Cortex of kidney (tissue), 1 donor: ENCODE data around the gene DGKI.

ENCODE experiments used
- DNase-seq: peaks from one replicate; lab custom pipeline; 2025; lab: John Stamatoyannopoulos, UW

The DGKI gene

DNA sequence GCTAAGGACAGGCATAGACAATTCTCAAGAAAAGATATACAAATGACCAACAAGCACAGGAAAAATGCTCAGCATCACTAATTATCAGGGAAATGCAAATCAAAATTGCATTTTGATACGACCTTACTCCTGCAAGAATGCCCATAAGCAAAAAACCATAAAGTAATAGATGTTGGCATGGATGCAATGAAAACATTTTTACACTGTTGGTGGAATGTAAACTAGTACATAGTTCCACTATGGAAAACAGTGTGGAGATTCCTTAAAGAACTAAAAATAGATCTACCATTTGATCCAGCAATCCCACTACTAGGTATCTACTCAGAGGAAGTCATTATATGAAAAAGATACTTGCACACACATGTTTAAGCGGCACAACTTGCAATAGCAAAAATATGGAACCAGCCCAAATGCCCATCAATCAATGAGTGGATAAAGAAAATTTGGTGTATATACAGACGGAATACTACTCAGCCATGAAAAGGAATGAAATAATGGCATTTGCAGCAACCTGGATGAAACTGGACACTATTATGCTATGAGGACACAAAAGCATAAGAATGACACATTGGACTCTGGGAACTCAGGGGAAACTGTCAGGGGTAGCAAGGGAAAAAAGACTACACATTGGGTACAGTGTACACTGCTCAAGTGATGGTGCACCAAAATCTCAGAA, 59.3 kb downstream of the DGKI start:
- no peak for DNase-seq

DNA sequence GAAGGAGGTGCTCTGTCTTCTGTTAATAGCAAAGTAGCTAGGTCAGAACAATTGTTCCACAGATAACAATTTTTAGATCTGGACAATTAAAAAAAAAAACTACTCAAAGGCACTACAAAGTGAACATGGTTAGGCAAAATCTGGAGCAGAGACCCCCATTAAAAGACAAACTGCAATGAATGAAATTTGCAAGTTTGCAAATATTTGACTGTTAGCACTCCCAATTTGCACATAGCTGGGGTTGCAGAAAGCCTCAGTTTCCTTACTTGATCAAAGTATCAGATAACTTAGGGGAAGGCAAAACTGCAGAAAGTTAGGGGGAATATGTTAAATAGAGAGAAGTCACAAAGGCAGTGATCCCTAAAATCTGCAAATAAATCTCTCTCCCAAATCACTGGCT, 68.3 kb downstream of the DGKI start:
- no peak for DNase-seq

DNA sequence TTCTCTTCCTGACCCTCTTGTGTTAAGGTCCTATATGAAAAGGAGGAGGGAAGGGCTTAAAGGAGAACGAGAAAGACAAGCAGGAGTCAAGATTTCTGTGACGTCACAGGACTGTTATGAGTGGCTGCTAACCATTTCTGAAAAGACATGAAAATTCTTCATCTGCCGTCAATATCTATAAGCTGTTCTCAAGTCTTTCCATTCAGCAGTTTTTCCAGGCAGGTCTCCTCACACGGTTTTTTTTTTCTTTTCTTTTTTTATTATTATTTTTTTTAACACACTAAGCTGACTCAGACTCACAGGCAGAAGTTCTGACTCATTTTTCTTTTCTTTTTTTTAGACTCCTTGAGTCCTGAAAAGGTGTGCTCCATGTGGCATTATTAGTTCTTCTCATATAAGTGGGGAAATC, 72.0 kb downstream of the DGKI start:
- DNase-seq: no peak

DNA sequence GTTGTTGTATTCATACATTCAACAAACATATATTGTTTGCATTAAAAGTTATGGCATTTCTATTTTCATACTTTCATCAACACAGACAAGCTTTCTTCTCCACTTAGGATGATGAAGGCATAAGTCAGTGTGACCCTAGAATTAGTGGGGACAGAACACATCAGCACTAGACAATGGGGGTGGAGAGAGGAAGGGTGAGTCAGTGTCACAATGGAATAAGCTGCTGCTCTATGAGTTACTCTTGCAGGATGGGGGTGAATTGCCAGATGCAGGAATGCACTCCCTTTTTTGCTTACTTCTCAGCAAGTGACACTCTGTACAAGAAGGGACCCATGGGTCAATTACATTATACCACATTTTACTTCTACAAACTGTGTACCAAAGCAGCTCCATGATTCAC, 74.0 kb downstream of the DGKI start:
- DNase-seq: no peak

DNA sequence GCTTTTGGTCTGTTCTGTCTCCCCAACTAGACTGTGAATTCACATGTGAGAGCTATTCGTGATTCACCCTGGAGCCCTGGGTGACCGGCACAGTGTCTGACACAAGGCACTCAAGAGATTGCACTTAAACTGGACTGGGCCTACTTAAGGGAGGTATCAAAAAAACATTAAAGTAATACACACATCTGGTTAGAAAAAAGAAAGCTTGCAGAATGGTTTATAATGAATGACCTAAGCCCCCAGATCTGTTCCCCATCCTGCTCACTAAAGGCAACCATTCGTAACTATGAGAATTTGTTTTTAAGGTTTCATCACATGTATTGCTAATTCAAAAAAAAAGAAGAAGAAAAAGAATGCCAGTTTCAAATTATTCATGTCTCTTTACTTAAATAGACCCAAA, 74.5 kb downstream of the DGKI start:
- DNase-seq: no peak

DNA sequence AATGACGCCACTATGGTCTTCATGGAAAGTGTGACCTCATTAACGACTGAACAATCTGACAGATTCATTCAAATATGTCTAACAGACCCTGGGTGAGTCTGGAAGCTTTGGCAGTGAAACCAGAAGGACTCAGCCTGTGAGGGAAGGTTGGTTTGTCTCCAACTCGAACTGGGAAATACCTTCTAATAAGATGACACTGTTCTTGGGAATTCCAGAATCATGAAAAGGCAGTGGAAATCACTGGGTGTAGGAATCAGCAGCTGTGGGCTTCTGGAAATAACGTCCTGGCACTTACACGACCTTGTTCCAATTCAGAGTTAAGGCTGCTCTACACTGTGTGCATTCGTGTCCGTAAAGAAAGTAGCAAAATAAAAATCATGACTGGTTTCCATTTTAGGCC, 75.1 kb downstream of the DGKI start:
- no peak for DNase-seq

DNA sequence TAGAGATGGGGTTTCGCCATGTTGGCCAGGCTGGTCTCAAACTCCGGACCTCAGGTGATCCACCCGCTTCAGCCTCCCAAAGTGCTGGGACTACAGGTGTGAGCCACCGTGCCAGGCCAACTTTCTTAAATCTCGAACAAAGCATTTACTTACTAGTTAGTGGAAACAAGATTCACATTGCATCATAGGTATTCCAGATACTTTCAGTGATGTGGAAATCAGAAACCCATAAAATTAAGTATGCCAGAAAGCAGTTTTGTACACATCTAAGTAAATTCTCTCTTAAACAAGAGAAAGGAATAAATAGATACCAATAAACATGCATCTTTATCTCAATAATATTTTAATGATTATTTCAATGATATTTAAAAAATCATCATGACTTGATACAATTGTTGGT, 75.5 kb downstream of the DGKI start:
- DNase-seq: no peak

DNA sequence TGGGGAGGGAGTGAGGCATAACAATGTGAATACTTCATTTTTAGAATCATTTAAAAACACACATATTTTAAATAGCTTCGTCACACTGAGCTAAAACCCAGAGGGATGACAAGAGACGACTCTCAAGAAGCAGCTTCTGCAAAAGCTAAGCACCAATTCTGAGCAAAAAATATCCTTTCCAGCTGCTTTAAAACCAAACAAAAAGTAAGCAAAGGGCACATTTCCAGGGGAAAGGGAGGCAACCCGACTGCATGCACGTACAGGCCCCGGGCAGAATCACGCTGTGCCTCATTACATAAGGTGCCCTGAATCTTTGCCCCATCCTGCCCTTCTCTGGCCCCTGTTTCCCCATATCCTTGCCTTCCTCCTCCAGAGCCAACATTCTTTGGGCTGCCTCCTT, 78.4 kb downstream of the DGKI start:
- DNase-seq: no peak

DNA sequence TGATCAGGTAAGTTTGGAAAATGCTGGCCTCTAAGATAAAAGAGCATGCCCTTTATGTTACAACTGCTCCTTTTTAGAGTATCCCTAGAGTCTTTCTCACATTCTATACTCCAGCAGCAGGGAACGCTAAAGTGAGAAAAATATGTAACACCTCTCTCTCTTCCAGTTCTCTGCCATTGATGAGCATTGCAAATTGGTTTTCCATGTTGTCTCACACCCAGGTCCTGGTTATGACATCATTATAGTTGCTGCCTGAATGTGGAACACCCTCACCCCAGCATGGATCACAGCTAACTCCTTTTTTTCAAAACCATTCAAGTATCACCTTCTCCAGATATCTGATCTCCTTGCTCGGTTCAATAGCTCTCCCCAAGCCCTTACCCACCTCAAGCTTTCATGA, 84.4 kb downstream of the DGKI start:
- no peak for DNase-seq

DNA sequence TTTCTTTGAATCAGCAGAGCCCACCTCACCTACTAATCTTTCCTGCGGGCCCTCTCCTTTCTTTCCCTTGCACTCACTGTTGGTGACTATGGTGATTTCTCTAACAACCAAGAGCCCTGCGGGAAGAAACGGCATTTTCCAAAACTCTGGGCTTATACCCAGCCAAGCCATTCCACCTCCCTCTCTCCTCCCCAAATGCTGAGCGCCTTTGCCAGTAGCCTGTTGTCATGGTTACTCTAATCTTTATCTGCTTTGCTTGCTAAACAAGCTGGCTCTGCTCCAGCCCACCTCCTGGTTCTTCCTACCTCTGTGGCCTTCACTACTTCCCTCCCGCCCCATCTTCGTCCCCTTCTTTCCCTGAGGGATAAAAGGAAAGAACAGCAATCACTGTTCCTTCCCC, 86.7 kb downstream of the DGKI start:
- no peak for DNase-seq

DNA sequence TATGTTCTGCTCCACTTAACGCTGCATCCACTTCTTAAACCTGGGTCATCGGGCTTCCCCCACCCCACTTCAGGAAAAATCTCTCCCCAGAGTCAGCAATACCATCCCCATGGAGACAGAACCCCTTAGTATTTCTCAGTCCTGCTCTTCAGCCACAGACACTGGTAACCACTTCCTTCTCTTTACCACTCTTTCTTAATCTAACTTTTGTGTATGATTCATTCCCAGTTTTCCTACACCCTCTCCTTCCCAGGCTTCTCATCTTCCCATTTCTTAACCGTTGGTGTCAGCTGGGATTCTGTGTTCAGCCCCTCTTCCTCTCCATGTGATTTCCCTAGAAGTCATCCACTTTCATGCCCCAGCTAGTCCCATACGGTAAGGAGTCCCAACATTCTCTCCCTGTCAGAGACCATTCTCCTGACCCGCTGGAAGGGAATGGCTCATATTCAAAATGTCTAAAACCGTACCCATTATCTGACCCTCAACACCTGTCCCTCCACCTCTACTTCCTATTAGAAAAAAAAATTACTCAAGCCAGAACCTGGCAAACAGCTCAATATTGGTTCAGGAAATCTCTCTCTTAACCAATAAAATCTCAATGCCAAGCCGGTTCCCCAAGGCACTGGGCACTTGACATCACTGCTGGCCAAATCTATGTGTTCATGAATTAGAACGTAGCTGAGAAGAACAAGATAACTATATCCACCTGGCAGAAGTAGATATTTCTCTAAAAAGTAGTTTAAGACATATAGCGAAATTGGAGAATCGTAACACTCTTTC, 89.4 kb downstream of the DGKI start:
- DNase-seq: no peak

DNA sequence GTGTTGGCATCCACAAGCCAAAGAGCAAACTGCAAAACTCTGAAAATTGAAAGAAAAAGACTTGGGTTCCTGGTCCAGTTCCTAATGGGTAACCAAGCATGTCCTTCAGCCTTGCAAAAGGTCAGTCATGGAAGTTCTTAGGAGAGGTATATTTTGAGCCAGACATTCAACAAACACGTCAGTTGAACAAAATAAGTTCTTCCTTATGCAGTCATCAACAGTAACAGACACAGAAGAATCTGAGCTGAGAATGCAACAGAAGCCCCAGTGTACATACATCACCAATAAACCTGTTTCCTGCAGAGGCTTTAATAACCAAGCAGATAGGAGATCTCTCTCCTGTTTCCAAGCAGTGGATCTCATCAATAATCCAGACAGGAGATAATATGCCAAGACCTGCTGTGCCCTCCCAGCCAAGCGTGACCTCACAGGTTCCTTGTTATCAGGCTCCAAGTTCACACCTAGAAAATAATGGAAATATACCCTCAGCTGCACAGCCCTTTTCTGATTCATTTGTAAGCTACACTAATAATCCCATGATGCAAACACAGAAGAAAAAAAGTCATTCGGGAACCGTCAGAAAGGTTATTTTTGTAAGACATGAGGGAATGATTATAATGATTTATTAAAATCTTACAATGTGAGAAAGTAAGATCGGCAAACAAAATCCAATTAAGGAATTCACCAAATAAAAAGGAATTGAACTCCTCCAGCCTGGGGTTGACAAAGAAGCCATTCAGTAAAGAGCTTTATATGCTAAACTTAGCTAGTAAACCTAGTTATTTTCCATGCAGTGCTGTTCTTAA, 90.7 kb downstream of the DGKI start:
- no peak for DNase-seq

DNA sequence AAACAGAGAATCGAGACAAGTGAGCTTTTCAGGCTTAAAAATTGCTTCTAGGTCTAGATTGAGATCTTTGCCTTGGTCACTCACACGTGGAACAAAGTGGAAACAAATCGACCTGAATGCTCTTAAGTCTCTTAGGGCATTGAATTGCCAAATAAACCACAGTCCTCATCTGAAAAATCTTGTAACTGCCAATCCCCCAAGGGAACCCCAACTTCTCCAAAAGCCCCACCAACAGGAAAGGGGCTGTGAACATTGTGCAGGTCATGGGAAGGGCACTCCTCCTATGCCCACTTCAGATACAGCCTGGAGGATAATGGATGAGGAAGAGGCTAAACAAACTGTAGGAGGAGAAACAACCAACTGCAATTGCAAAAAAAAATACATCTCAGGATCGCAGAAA, 91.3 kb downstream of the DGKI start:
- no peak for DNase-seq

DNA sequence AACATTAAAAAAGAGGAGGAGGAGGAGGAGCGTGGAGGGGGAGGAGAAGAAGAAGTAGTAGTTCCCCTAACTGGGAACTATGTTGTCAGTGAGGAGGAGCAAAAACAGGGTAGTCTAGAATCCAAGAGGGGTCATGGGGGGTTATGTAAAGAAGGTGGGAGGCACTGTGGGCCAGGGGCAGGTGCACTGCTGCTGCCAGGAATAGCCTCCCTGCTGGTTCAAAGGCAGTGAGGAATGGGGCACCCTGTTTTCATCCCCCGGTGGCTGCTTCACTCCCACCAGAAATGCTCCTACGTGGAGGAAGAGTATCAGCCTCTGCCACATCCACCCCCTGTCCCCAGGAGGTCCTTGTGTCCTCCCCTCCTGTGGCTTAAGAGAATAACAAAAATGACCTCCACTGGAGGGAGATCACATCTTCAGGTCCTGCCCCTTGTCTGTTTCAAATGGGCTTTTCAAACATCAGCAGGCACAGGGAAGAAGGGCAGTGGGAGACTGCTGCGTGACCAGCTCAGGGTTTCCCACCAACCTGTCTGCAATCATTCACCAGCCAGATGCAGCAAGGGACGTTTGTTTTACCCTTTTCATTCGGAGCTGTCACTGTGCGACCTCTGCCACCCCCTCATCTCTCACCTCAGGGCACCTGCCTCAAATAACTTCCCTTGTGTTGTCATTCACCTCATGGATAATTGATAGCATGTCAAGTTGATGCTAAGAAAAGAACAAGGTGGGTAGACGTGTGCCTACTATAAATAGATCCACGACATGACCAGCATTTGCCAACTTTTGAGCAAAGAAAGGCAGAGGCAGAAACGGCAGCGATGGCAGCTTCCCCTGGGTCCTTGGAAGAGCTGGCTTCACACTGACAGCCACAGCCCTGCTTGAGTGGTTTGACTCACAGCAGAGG, 92.6 kb downstream of the DGKI start:
- DNase-seq: no peak

DNA sequence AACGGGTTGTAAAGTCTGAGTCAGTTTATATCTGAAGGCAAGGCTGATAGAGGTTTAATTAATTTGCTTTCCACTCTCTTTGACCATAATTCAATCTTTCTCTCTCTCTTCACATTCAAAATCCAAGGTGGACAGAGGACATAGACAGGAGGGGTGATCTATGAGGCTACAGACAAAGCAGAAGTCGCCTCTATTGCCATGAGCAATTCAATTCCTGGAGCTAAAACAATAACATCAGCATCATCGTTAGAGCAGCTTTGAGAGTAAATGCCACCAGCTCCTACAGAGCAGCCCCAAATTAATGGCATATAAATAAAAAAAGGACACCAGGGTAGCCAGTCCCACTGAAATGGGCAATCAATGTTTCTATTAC, 93.2 kb downstream of the DGKI start:
- no peak for DNase-seq

DNA sequence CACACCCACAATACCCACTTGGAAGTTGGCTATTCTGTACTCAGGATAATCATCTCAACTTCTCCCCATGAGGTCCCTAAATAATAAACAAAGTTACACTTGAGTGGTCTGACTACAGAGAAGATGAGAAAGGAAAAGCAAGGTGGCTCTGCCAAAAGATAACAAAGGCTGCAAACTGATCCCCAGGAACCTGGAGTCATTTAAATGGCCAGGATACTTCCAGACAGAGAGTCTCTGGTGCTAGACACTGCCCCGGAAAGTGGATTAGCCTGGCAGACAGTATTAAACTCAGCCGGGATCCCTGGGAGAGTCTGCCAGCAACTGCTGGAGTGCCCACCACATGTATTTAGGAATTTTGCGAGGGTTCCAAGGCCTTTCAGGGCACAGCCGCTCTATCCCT, 93.7 kb downstream of the DGKI start:
- no peak for DNase-seq

DNA sequence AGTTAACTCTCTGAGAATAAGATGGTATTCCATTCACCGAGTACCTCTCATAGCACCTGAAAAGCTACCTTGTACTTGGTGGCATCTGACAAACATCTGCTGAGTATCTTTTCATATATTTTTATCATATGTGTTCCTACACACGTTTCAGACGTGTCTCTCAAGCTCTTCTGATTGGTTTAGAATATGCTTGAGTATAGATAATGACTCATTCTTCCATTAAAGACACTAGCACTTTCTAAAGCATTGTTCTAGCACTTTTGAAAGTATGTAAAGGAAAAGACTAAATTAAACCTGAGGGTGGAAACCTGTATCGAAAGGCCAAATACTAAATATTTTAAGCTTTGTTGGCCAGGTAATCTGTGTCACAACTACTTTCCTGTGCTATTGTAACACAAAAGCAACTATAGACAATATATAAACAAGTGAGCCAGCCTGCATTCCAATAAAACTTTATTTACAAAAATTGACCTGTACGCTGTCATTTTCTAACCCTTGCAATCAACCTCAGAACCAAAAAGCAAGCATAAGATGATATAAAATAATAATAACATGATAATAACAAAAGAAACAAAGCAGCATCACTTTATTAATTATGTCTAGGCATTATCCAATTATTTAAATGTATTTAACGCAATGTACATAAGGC, 95.3 kb downstream of the DGKI start:
- DNase-seq: no peak

DNA sequence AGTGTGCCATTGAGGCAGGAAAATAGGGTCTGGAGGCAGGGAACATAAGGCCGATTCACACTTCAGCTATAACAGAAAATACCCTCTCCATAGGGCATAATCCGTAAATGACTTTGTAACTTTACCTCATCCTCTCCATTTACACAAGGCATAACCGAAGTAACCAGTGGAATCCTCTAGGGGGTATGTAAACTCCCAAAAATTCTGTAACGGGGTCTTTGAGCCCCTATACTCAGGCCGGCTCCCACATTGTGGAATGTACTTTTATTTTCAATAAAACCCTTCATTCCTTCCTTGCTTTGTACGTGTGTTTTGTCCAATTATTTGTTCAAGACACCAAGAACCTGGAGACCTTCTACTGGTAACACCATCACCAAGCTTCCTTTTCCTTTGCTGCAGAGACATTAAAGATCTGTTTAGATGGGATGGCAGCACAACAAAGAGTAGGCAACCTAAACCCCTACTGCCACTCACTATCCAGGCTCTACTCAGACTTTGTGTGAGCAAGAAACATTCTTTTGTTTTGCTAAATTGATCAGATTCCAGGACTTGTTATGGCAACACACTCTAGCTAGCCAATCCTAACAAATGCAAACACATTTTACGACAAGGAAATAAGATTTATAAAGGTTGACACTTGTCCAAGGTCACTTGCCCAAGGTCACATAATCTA, 99.3 kb downstream of the DGKI start:
- DNase-seq: no peak

DNA sequence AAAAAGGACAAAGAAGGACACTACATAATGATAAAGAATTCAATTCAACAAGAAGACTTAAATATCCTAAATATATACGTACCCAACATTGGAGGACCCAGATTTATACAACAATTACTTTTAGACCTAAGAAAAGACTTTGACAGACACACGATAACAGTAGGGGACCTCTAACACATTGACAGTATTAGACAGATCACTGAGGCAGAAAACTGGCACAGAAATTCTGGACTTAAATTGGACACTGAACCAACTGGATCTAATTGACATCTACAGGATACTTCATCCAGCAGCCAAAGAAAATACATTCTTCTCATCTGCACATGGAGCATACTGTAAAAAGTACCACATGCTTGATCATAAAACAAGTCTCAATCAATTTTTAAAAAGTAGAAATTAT, 103.8 kb downstream of the DGKI start:
- no peak for DNase-seq

DNA sequence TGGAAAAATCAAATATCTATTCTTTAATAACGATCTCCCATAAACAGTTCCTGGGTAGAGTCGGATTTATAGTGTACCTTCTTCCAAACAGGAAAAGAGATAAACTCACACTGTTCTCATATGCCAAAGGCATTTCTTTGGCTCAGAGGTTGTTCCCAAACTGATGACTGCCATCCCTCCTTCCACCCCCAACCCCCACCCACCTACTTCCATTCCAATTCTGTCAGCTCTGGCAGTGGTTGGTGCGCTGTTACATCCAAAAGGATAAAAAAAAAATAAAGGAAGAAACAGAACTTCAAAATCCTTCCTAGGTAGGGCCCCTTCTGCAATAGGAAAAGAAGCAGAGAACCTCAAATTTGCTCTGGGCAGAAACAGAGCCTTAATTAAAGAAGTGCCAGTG, 104.7 kb downstream of the DGKI start:
- no peak for DNase-seq

DNA sequence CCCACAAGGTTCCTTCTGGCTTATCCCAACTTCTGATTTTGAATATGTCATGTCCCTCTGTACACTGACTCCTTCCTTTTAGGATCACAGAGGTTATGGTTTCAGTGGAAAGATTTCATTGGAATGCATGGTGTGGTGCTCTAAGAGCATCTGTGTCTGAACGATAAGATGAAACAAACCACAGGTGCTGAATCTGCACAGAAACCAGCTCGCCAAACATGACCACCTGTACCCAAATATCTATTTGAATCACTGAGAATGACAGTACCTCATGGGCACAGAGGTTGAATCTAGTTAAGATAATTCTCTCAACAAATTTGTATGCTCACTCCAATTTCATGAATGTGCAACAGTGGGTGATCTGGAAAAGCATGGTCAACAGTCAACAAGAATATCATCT, 105.3 kb downstream of the DGKI start:
- no peak for DNase-seq
